Common myeloid progenitor, CD34-positive (primary cell): ENCODE results near the gene KCNK5.

Experiments used
- CTCF ChIA-PET: fragments of 350-600 bp; sonication (Branson Sonifier 250); formaldehyde crosslinking; loops from one replicate; lab custom pipeline; 2021; ENCODE audit warnings: antibody characterized with exemption; lab: Charles Lee
- POLR2A ChIA-PET: fragments of 350-600 bp; sonication (Branson Sonifier 250); formaldehyde crosslinking; loops from one replicate; lab custom pipeline; 2021; ENCODE audit warnings: antibody characterized with exemption; lab: Charles Lee
- DNase-seq, 3 donors: peaks; one replicate each; pipeline versions ENCODE4 v3.0.0 to v3.0.0-alpha.2; 2013
- H3K27ac ChIP-seq, 2 experiments: 1 replicate in 1 of 2; 2 replicates in 1 of 2; pipeline ENCODE4 v1.7.0; 2013; ENCODE audit warnings: inconsistent platforms in 2 of 2, low read length in 2 of 2, mild to moderate bottlenecking in 2 of 2, low read depth in 1 of 2, moderate library complexity in 1 of 2; ENCODE audit not compliant: severe bottlenecking in 2 of 2, insufficient read depth in 1 of 2, poor library complexity in 1 of 2
- H3K27me3 ChIP-seq, 5 experiments: replicated peaks in 2 of 5; 1 replicate in 3 of 5; 2 replicates in 2 of 5; pipeline versions ENCODE4 v1.6.1 to v1.7.0; 2013; ENCODE audit warnings: low read length in 4 of 5, mild to moderate bottlenecking in 2 of 5, moderate library complexity in 2 of 5, inconsistent platforms in 1 of 5; ENCODE audit not compliant: insufficient read depth in 5 of 5, control insufficient read depth in 4 of 5
- H3K36me3 ChIP-seq, 4 experiments: 1 replicate in 2 of 4; 2 replicates in 2 of 4; pipeline versions ENCODE4 v1.6.1 to v1.7.0; 2013; ENCODE audit warnings: low read length in 3 of 4, control low read depth in 1 of 4, mild to moderate bottlenecking in 1 of 4; ENCODE audit not compliant: control insufficient read depth in 4 of 4, insufficient read depth in 4 of 4
- H3K4me1 ChIP-seq, 4 experiments: 1 replicate in 3 of 4; 2 replicates in 1 of 4; pipeline versions ENCODE4 v1.6.1 to v1.7.1; 2013; ENCODE audit warnings: low read length in 3 of 4, mild to moderate bottlenecking in 3 of 4, control low read depth in 1 of 4, inconsistent platforms in 1 of 4, moderate library complexity in 1 of 4; ENCODE audit not compliant: control insufficient read depth in 4 of 4, insufficient read depth in 4 of 4; ENCODE audit errors: control extremely low read depth in 1 of 4
- H3K4me3 ChIP-seq, 7 experiments: 1 replicate in 4 of 7; 2 replicates in 3 of 7; pipeline versions ENCODE4 v1.5.1 to v1.7.0; 2013; ENCODE audit warnings: mild to moderate bottlenecking in 7 of 7, low read length in 6 of 7, moderate library complexity in 6 of 7, inconsistent platforms in 2 of 7, low read depth in 2 of 7, control low read depth in 1 of 7; ENCODE audit not compliant: insufficient read depth in 4 of 7, control insufficient read depth in 1 of 7; ENCODE audit errors: extremely low read depth in 1 of 7
- H3K9me3 ChIP-seq, 5 experiments: 1 replicate in 4 of 5; 2 replicates in 1 of 5; pipeline versions ENCODE4 v1.6.1 to v1.7.1; 2013; ENCODE audit warnings: low read length in 4 of 5, mild to moderate bottlenecking in 2 of 5, inconsistent platforms in 1 of 5, low read depth in 1 of 5, moderate library complexity in 1 of 5; ENCODE audit not compliant: control insufficient read depth in 4 of 5, insufficient read depth in 2 of 5; ENCODE audit errors: control extremely low read depth in 1 of 5
- WGBS: methylation state at CpG from one replicate; pipeline ENCODE4 v1.1.5; 2013; ENCODE audit not compliant: insufficient coverage; 5-methylcytosine and 5-hydroxymethylcytosine counted together

The KCNK5 gene

GRCh38 chr6:39243809-39244208, 14.5 kb upstream of the KCNK5 start:
- Histone ChIP-seq H3K27me3 (peaks cover 0 to 3% (median 0%) of the 10 kb centered on the region in 5 experiments), H3K27ac (no peak overlapping the region), H3K36me3 (no peaks in the 10 kb centered on the region), H3K9me3 (no peaks in the 10 kb centered on the region), H3K4me3 (no peak overlapping the region), H3K4me1 (no peaks in the 10 kb centered on the region)
- POLR2A ChIA-PET: no interaction called here
- CTCF ChIA-PET: no interaction called here
- WGBS: 98% methylated on average over 8 of the region's 9 CpGs
- no peak for DNase-seq

- Histone ChIP-seq H3K36me3 (no peaks in the 10 kb centered on the region), H3K4me1 (no peaks in the 10 kb centered on the region), H3K27ac (no peak overlapping the region), H3K4me3 (no peak overlapping the region), H3K9me3 (no peaks in the 10 kb centered on the region), H3K27me3 (peaks cover 0 to 3% (median 0%) of the 10 kb centered on the region in 5 experiments)
- no peak for DNase-seq
- 100% methylated on average over 2 of the region's 3 CpGs for WGBS
- ChIA-PET CTCF (no interaction called here), POLR2A (interaction anchor here (0.5 kb wide), 1 partner anchor 10 kb away, joined by 4 read pairs; no protein-coding TSS in a partner anchor)
These were observed 11.0 kb upstream of the KCNK5 start for GRCh38 chr6:39240155-39240757.

GRCh38 chr6:39239527-39240154, 10.4 kb upstream of the KCNK5 start:
- Histone ChIP-seq H3K36me3 (no peaks in the 10 kb centered on the region), H3K4me3 (no peak overlapping the region), H3K27me3 (peaks cover 0 to 3% (median 0%) of the 10 kb centered on the region in 5 experiments), H3K27ac (no peak overlapping the region), H3K9me3 (no peaks in the 10 kb centered on the region), H3K4me1 (no peaks in the 10 kb centered on the region)
- ChIA-PET POLR2A (interaction anchor here (0.5 kb wide), 1 partner anchor 9 kb away, joined by 4 read pairs; no protein-coding TSS in a partner anchor), CTCF (no interaction called here)
- WGBS: 98% methylated on average over 6 of the region's 7 CpGs
- DNase-seq: no peak

GRCh38 chr6:39236742-39237141, 7.5 kb upstream of the KCNK5 start:
- POLR2A ChIA-PET: interaction anchor here (0.6 kb wide), 1 partner anchor 547 kb away, joined by 3 read pairs; no protein-coding TSS in a partner anchor
- Histone ChIP-seq H3K4me3 (no peak overlapping the region), H3K36me3 (no peaks in the 10 kb centered on the region), H3K4me1 (no peaks in the 10 kb centered on the region), H3K27me3 (peaks cover 0 to 3% (median 0%) of the 10 kb centered on the region in 5 experiments), H3K9me3 (no peaks in the 10 kb centered on the region), H3K27ac (no peak overlapping the region)
- CTCF ChIA-PET: no interaction called here
- DNase-seq: no peak
- WGBS: 100% methylated on average over 2 of the region's 3 CpGs

GRCh38 chr6:39233333-39233732, 4.1 kb upstream of the KCNK5 start:
- Histone ChIP-seq H3K27me3 (peaks cover 0 to 11% (median 4%) of the 10 kb centered on the region in 5 experiments), H3K36me3 (no peaks in the 10 kb centered on the region), H3K4me3 (no peak overlapping the region), H3K27ac (no peak overlapping the region), H3K9me3 (no peaks in the 10 kb centered on the region), H3K4me1 (peaks cover 0 to 16% (median 15%) of the 10 kb centered on the region in 4 experiments)
- DNase-seq: no peak
- WGBS: 86% methylated on average over 8 of the region's 8 CpGs
- CTCF ChIA-PET: interaction anchor here (1.2 kb wide), 1 partner anchor 11 kb away, joined by 4 read pairs; no protein-coding TSS in a partner anchor
- POLR2A ChIA-PET: no interaction called here

- ChIA-PET POLR2A (no interaction called here), CTCF (interaction anchor here (1.3 to 1.6 kb wide), 2 partner anchors 28 to 45 kb away, joined by 3 read pairs; no protein-coding TSS in a partner anchor)
- 93% methylated on average over 6 of the region's 7 CpGs for WGBS
- Histone ChIP-seq H3K4me1 (peaks cover 0 to 32% (median 30%) of the 10 kb centered on the region in 4 experiments), H3K4me3 (no peak overlapping the region), H3K27ac (no peak overlapping the region), H3K9me3 (no peaks in the 10 kb centered on the region), H3K27me3 (peaks cover 0 to 21% (median 6%) of the 10 kb centered on the region in 5 experiments), H3K36me3 (no peaks in the 10 kb centered on the region)
- no peak for DNase-seq
These were observed 2.4 kb upstream of the KCNK5 start for GRCh38 chr6:39231521-39232243.
